Endothelial cell of umbilical vein (primary cell): ENCODE results near the gene LDAF1.

Experiments used
- POLR2A ChIP-seq: IDR thresholded peaks from 2 replicates; pipeline ENCODE4 v1.6.1; 2012; ENCODE audit warnings: low read depth, mild to moderate bottlenecking, control low read depth, low read length
- TF ChIP-seq, protein P1 (sequence below), 2 donors: IDR thresholded peaks; 1 replicate in 1 of 2; 2 replicates in 1 of 2; pipeline ENCODE4 v1.5.1; 2011; ENCODE audit warnings: low read length in 2 of 2, mild to moderate bottlenecking in 2 of 2, moderate library complexity in 2 of 2, control low read depth in 1 of 2, inconsistent platforms in 1 of 2, low read depth in 1 of 2; ENCODE audit not compliant: insufficient read depth in 1 of 2; ENCODE audit errors: extremely low read depth in 1 of 2

DNA sequence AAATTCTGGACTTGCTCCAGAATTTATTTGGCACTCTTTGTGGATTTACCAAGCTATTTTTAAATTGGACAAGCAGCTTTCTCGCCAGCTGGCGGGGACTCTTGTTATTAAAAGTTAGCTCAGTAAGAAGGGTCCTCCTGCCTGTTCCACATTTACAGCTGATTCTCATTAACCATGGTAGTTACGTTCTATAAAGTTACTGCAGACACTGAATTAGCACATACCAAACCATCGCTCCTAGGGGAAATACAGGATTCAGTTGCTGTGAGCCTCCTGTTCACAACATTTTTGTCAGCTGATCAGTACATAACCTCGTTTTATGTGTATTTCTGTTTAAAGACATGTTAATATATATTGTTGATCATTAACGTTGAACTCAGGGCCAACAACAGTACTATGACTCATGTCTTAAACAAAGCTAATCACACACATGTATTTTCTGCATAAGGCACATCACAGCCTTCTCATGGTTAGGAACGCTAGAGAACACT is 4.2 kb downstream of the LDAF1 start:
- TF ChIP-seq, protein P1, sequence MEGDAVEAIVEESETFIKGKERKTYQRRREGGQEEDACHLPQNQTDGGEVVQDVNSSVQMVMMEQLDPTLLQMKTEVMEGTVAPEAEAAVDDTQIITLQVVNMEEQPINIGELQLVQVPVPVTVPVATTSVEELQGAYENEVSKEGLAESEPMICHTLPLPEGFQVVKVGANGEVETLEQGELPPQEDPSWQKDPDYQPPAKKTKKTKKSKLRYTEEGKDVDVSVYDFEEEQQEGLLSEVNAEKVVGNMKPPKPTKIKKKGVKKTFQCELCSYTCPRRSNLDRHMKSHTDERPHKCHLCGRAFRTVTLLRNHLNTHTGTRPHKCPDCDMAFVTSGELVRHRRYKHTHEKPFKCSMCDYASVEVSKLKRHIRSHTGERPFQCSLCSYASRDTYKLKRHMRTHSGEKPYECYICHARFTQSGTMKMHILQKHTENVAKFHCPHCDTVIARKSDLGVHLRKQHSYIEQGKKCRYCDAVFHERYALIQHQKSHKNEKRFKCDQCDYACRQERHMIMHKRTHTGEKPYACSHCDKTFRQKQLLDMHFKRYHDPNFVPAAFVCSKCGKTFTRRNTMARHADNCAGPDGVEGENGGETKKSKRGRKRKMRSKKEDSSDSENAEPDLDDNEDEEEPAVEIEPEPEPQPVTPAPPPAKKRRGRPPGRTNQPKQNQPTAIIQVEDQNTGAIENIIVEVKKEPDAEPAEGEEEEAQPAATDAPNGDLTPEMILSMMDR (IDR thresholded peaks at IDR 0.05; ENCODE audit: extremely low read depth in 1 of 2, insufficient read depth in 1 of 2, low read depth in 1 of 2, low read length in 2 of 2) = no peak
- no peak for TF ChIP-seq POLR2A
